SK-N-SH (cell line): ENCODE measurements around the gene ANKUB1. TPM values are rescaled to one million over a fixed set of nuclear protein-coding genes. Genes with fewer than 3 reads are reported as not detected.
A peak's percentile ranks its signal among the peaks of the same experiment; 100 is the strongest.

Source experiments
- CTCF ChIA-PET: fragments of 300-600, 350-600 bp; formaldehyde crosslinking; extraction: SDS; loops from one replicate; lab custom pipeline; 2021; lab: Yijun Ruan, JAX
- POLR2A ChIA-PET: fragments of 350-600 bp; sonication (Branson Sonifier 250); formaldehyde crosslinking; extraction: SDS; loops from one replicate; lab custom pipeline; 2020; ENCODE audit warnings: antibody characterized with exemption, inconsistent platforms; lab: Yijun Ruan, JAX
- DNase-seq: peaks from one replicate; pipeline ENCODE4 v3.0.0; 2012
- H2AFZ ChIP-seq: fragments of 200-600 bp; sonication (generic); 2 replicates; pipeline ENCODE4 v1.8.1; 2016; ENCODE audit warnings: antibody characterized with exemption, mild to moderate bottlenecking, low read depth
- H3F3A ChIP-seq: fragments of 200-600 bp; sonication (generic); replicated peaks from 2 replicates; pipeline ENCODE3; 2016; ENCODE audit warnings: antibody characterized with exemption, mild to moderate bottlenecking; ENCODE audit not compliant: insufficient read depth
- H3K27ac ChIP-seq, 2 experiments: fragments of 200-500 bp in 1 of 2; fragments of 200-600 bp in 1 of 2; sonication (Bioruptor generic) in 1 of 2; sonication (generic), shearing (Covaris generic) in 1 of 2; 2 replicates each; pipeline versions ENCODE4 v1.5.1 to v1.6.1; 2014 to 2016; ENCODE audit warnings: low read depth in 2 of 2, inconsistent platforms in 1 of 2, low read length in 1 of 2, mild to moderate bottlenecking in 1 of 2, mixed read lengths in 1 of 2
- H3K27me3 ChIP-seq: fragments of 200-600 bp; sonication (generic), shearing (Covaris generic); 2 replicates; pipeline ENCODE4 v1.6.1; 2016; ENCODE audit warnings: mixed run types; ENCODE audit not compliant: insufficient read depth
- H3K36me3 ChIP-seq, 2 experiments: fragments of 200-500 bp in 1 of 2; fragments of 200-600 bp in 1 of 2; sonication (Bioruptor generic) in 1 of 2; sonication (generic) in 1 of 2; replicated peaks in 1 of 2; 2 replicates each; pipeline versions ENCODE3 to v1.5.1; 2014 to 2016; ENCODE audit warnings: low read length in 1 of 2, mild to moderate bottlenecking in 1 of 2; ENCODE audit not compliant: insufficient read depth in 2 of 2, control insufficient read depth in 1 of 2
- H3K4me1 ChIP-seq, 2 experiments: fragments of 200-500 bp in 1 of 2; fragments of 200-600 bp in 1 of 2; sonication (Bioruptor generic) in 1 of 2; sonication (generic), shearing (Covaris generic) in 1 of 2; 2 replicates each; pipeline versions ENCODE4 v1.5.1 to v1.6.1; 2014 to 2016; ENCODE audit warnings: low read depth in 1 of 2, low read length in 1 of 2, mixed run types in 1 of 2; ENCODE audit not compliant: insufficient read depth in 2 of 2, control insufficient read depth in 1 of 2
- H3K4me2 ChIP-seq: fragments of 200-600 bp; sonication (generic), shearing (Covaris generic); 2 replicates; pipeline ENCODE4 v1.6.1; 2017; ENCODE audit warnings: mixed run types
- H3K4me3 ChIP-seq, 2 experiments: fragments of 200-500 bp in 1 of 2; fragments of 200-600 bp in 1 of 2; sonication (Bioruptor generic) in 1 of 2; sonication (generic), shearing (Covaris generic) in 1 of 2; 2 replicates each; pipeline versions ENCODE4 v1.5.1 to v1.8.1; 2014 to 2016; ENCODE audit warnings: low read depth in 2 of 2, inconsistent platforms in 1 of 2, low read length in 1 of 2, mild to moderate bottlenecking in 1 of 2, mixed read lengths in 1 of 2, moderate library complexity in 1 of 2
- H3K79me2 ChIP-seq: fragments of 200-600 bp; sonication (generic); 2 replicates; pipeline ENCODE4 v1.8.1; 2017; ENCODE audit warnings: mild to moderate bottlenecking; ENCODE audit not compliant: insufficient read depth
- H3K9ac ChIP-seq: fragments of 200-600 bp; sonication (generic); 2 replicates; pipeline ENCODE4 v1.6.1; 2017; ENCODE audit warnings: mixed run types
- H3K9me2 ChIP-seq: fragments of 200-600 bp; sonication (generic); 2 replicates; pipeline ENCODE4 v1.6.1; 2017; ENCODE audit warnings: mixed run types
- H3K9me3 ChIP-seq: fragments of 200-600 bp; sonication (generic); 2 replicates; pipeline ENCODE4 v1.6.1; 2017; ENCODE audit warnings: mixed run types, mild to moderate bottlenecking, moderate library complexity
- H4K20me1 ChIP-seq: fragments of 200-600 bp; sonication (generic); 2 replicates; pipeline ENCODE4 v1.6.1; 2017; ENCODE audit warnings: mild to moderate bottlenecking, mixed run types; ENCODE audit not compliant: insufficient read depth
- ELF1 ChIP-seq: IDR thresholded peaks from 2 replicates; pipeline ENCODE4 v1.4.0; 2012
- EP300 ChIP-seq, 2 experiments: IDR thresholded peaks; 2 replicates each; pipeline versions ENCODE4 v1.4.0 to v1.6.1; 2012; ENCODE audit warnings: borderline replicate concordance in 1 of 2, low read depth in 1 of 2, low read length in 1 of 2
- FOSL2 ChIP-seq: IDR thresholded peaks from 2 replicates; pipeline ENCODE4 v1.4.0; 2012; ENCODE audit warnings: low read depth, mild to moderate bottlenecking, moderate library complexity, borderline replicate concordance
- FOXJ3 ChIP-seq: sonication (generic); formaldehyde crosslinking; IDR thresholded peaks from 2 replicates; pipeline ENCODE4 v1.5.1; 2020; ENCODE audit warnings: mild to moderate bottlenecking, missing genetic modification reagents
- GATA2 ChIP-seq: sonication (generic); formaldehyde crosslinking; IDR thresholded peaks from 2 replicates; pipeline ENCODE4 v1.5.0; 2020; ENCODE audit warnings: mild to moderate bottlenecking, missing genetic modification reagents
- IRF3 ChIP-seq: fragments of 150-350 bp; IDR thresholded peaks from 2 replicates; pipeline ENCODE4 v1.6.1; 2016; ENCODE audit warnings: mild to moderate bottlenecking, low read depth, low read length
- JUND ChIP-seq: IDR thresholded peaks from 2 replicates; pipeline ENCODE4 v1.4.0; 2012
- MXI1 ChIP-seq: IDR thresholded peaks from 2 replicates; pipeline ENCODE4 v1.6.1; 2012; ENCODE audit warnings: mild to moderate bottlenecking, low read depth, low read length, improper control_type of control experiment
- NRF1 ChIP-seq: IDR thresholded peaks from 2 replicates; pipeline ENCODE4 v1.6.1; 2012; ENCODE audit warnings: low read depth, mild to moderate bottlenecking, low read length
- POLR2AphosphoS5 ChIP-seq: IDR thresholded peaks from 2 replicates; pipeline ENCODE4 v1.6.1; 2012; ENCODE audit warnings: low read depth, low read length
- RAD21 ChIP-seq: IDR thresholded peaks from 2 replicates; pipeline ENCODE4 v1.6.1; 2012; ENCODE audit warnings: mild to moderate bottlenecking, low read length
- RXRA ChIP-seq: IDR thresholded peaks from 2 replicates; pipeline ENCODE4 v1.4.0; 2012; ENCODE audit warnings: low read depth, mild to moderate bottlenecking, borderline replicate concordance
- SIN3A ChIP-seq: IDR thresholded peaks from 2 replicates; pipeline ENCODE4 v1.6.1; 2012; ENCODE audit warnings: low read depth, mild to moderate bottlenecking, low read length, moderate library complexity, borderline replicate concordance
- SMC3 ChIP-seq: IDR thresholded peaks from 2 replicates; pipeline ENCODE4 v1.6.1; 2012; ENCODE audit warnings: low read depth, low read length, improper control_type of control experiment
- USF1 ChIP-seq: IDR thresholded peaks from 2 replicates; pipeline ENCODE4 v1.4.0; 2012; ENCODE audit warnings: low read depth, borderline replicate concordance
- YY1 ChIP-seq: IDR thresholded peaks from 2 replicates; pipeline ENCODE4 v1.4.0; 2012; ENCODE audit warnings: low read depth, mild to moderate bottlenecking
- WGBS: methylation state at CpG from one replicate; pipeline ENCODE4 v1.1.6; 2017; ENCODE audit warnings: low lambda C conversion rate; 5-methylcytosine and 5-hydroxymethylcytosine counted together
- polyA plus RNA-seq, 3 experiments: library from polyadenylated mRNA; depleted of rRNA; stranded (reverse); fragments of >200 nt; gene quantifications; 2 replicates each; pipeline ENCODE4 v1.2.3, GENCODE V29; 2012
- TF ChIP-seq, protein P1 (sequence below): IDR thresholded peaks from 2 replicates; pipeline ENCODE4 v1.4.0; 2012; ENCODE audit warnings: low read depth

ANKUB1 gene
- polyA plus RNA-seq, 1 of the 3 experiments (the other 2 are of a cell fraction), result not detected

DNA sequence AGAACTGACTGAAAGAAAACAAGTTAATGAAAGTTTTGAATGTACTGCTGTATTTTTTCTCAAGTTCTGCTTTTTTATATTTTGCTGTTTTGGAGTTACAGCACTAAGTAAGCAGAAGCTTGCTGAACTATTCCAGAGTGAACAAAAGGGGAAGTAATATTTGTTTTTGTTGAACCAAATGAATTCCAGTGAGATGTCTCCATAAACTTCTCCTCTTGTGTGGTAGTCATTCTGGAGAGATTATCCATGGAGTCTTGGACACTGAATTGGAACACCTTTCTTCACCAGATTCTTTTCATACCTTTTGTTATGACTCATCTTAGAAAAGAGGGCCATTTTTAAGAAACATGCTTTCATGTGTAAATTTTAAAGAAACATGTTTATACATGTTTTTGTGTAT, 8.8 kb downstream of the ANKUB1 start:
- CTCF ChIA-PET, result interaction anchor here (2.1 to 2.4 kb wide), 2 partner anchors 11 to 25 kb away, joined by 5 to 16 read pairs; no protein-coding TSS in a partner anchor
- no peaks in the 10 kb centered on the region for H3K36me3 ChIP-seq

DNA sequence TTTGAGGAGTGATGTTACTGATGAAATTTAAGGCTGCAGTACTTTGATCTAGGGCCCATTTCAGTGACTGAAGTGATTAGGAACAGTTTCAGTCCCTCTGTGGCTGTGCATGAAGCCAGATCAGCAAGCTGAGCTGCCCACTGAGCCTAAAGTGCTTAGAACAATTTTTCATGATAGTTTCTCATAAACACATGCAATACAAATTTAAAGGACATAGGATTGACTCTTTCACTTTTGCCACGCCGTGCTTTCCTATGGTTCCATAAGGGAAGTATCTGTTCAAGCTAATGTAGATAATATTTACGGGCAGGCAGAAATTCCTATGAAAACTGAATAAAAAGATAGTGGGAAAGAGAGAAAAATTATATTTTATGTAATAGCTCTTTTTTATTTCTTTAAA, 10.6 kb downstream of the ANKUB1 start:
- no peak overlapping the region for H2AFZ ChIP-seq
- no peaks in the 10 kb centered on the region for H3K9me3 ChIP-seq

More for the DNA sequence above, 8.8 kb downstream of the ANKUB1 start:
- Histone ChIP-seq H3K9me3 (no peaks in the 10 kb centered on the region), H4K20me1 (no peaks in the 10 kb centered on the region), H3K27ac (peak overlapping the region; percentile 46 to 59; a peak in 3 of 4 replicates), H3K27me3 (no peaks in the 10 kb centered on the region), H3K9me2 (no peaks in the 10 kb centered on the region), H3F3A (peaks cover 7% of the 10 kb centered on the region), H3K4me3 (no peak overlapping the region), H3K4me2 (no peak overlapping the region), H2AFZ (peak overlapping the region; percentile 49; the same call in 1 of the 2 replicates), H3K79me2 (no peaks in the 10 kb centered on the region), H3K4me1 (peaks cover 0 to 4% of the 10 kb centered on the region in 2 experiments; a peak in 1 of 4 replicates), H3K9ac (no peak overlapping the region)
- POLR2A ChIA-PET, result no interaction called here
- DNase-seq, result no peak
- TF ChIP-seq FOSL2 (peak; percentile 37; the same call in 1 of the 2 replicates), MXI1 (no peak), EP300 (IDR thresholded peaks at IDR 0.05; ENCODE audit: borderline replicate concordance in 1 of 2, low read depth in 1 of 2, low read length in 1 of 2) (no peak), IRF3 (no peak), YY1 (0 out of 2 replicates have a peak, but pooled peaks have one; percentile 16), RAD21 (no peak), JUND (0 out of 2 replicates have a peak, but pooled peaks have one; percentile 20), SIN3A (no peak), ELF1 (no peak), RXRA (no peak), SMC3 (no peak)

More for the DNA sequence above, 10.6 kb downstream of the ANKUB1 start:
- ChIA-PET CTCF (interaction anchor here (1.1 to 2.4 kb wide), 3 partner anchors 9 to 27 kb away, joined by 3 to 16 read pairs (median 3); no protein-coding TSS in a partner anchor), POLR2A (no interaction called here)
- Histone ChIP-seq H3K79me2 (no peaks in the 10 kb centered on the region), H3K4me2 (no peak overlapping the region), H3K4me3 (no peak overlapping the region), H3K36me3 (no peaks in the 10 kb centered on the region), H3K27ac (no peak overlapping the region), H4K20me1 (no peaks in the 10 kb centered on the region), H3F3A (peaks cover 7% of the 10 kb centered on the region), H3K4me1 (peaks cover 0 to 4% of the 10 kb centered on the region in 2 experiments; a peak in 1 of 4 replicates), H3K27me3 (no peaks in the 10 kb centered on the region), H3K9ac (no peak overlapping the region), H3K9me2 (no peaks in the 10 kb centered on the region)
- no peak for DNase-seq
- 98% methylated on average over 3 of the region's 3 CpGs for WGBS
- TF ChIP-seq POLR2AphosphoS5 (no peak), FOXJ3 (CRISPR knock-in tag) (no peak), GATA2 (CRISPR knock-in tag) (no peak), NRF1 (no peak), USF1 (no peak)
- TF ChIP-seq, protein P1, sequence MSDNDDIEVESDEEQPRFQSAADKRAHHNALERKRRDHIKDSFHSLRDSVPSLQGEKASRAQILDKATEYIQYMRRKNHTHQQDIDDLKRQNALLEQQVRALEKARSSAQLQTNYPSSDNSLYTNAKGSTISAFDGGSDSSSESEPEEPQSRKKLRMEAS, result no peak
